HCT116 (cell line): ENCODE results near the gene SLC36A2. TPM values are rescaled to one million over a fixed set of nuclear protein-coding genes. Genes with fewer than 3 reads are reported as not detected.

ENCODE experiments used
- ATAC-seq: fragments of 200-7000 bp; cut with Tn5 transposase; 2 replicates; pipeline ENCODE4 v1.9.1; 2020; ENCODE audit warnings: mild to moderate bottlenecking, moderate library complexity
- BruUV-seq: library from RNA; stranded (reverse); fragments of 400-500 nt; replicated peaks from 2 replicates; lab custom pipeline; 2021; lab: Mats Ljungman, UMichigan
- CTCF ChIA-PET: fragments of 300-600 bp; sonication (Branson Sonifier 250); formaldehyde crosslinking; loops from one replicate; lab custom pipeline; 2021; ENCODE audit warnings: antibody characterized with exemption; lab: Charles Lee
- POLR2A ChIA-PET: fragments of 300-600, 350-600 bp; sonication (Branson Sonifier 250); formaldehyde crosslinking; loops from one replicate; lab custom pipeline; 2021; ENCODE audit warnings: antibody characterized with exemption; lab: Charles Lee
- RAD21 ChIA-PET, 2 experiments: fragments of 300-600 bp; sonication (Branson Sonifier 250); formaldehyde crosslinking; loops; one replicate each; lab custom pipeline; 2023; ENCODE audit warnings: low total read pairs in 2 of 2; ENCODE audit not compliant: uncharacterized antibody in 2 of 2, unreplicated experiment in 2 of 2, low non-redundant PET in 1 of 2; lab: Charles Lee
- DNase-seq: peaks from one replicate; pipeline ENCODE4 v3.0.0-alpha.2; 2010; ENCODE audit warnings: low read depth, low spot score
- H2AFZ ChIP-seq: fragments of 200-600 bp; shearing (Covaris generic), sonication (generic); 2 replicates; pipeline ENCODE4 v1.6.1; 2017; ENCODE audit warnings: low read depth, mixed run types, mixed read lengths, antibody characterized with exemption, low read length; ENCODE audit not compliant: poor library complexity, severe bottlenecking
- H3K27ac ChIP-seq: 2 replicates; pipeline ENCODE4 v1.5.1; 2012; ENCODE audit warnings: low read depth, low read length
- H3K27me3 ChIP-seq: fragments of 200-600 bp; sonication (generic); 2 replicates; pipeline ENCODE4 v1.6.1; 2016; ENCODE audit warnings: mixed run types, low read length, mixed read lengths; ENCODE audit not compliant: insufficient read depth
- H3K36me3 ChIP-seq, 2 experiments: fragments of 200-500 bp in 1 of 2; fragments of 200-600 bp in 1 of 2; sonication (Bioruptor generic) in 1 of 2; sonication (generic) in 1 of 2; 2 replicates each; pipeline versions ENCODE4 v1.5.1 to v1.6.1; 2014 to 2016; ENCODE audit warnings: low read length in 2 of 2, inconsistent platforms in 1 of 2, mixed read lengths in 1 of 2, mixed run types in 1 of 2; ENCODE audit not compliant: insufficient read depth in 2 of 2, control insufficient read depth in 1 of 2
- H3K4me1 ChIP-seq, 2 experiments: fragments of 200-600 bp in 1 of 2; sonication (generic) in 1 of 2; 2 replicates each; pipeline versions ENCODE4 v1.5.1 to v1.6.1; 2012 to 2017; ENCODE audit warnings: low read length in 2 of 2, inconsistent platforms in 1 of 2, mild to moderate bottlenecking in 1 of 2, mixed read lengths in 1 of 2, mixed run types in 1 of 2, moderate library complexity in 1 of 2; ENCODE audit not compliant: insufficient read depth in 2 of 2, control insufficient read depth in 1 of 2
- H3K4me2 ChIP-seq: fragments of 200-600 bp; sonication (generic); 2 replicates; pipeline ENCODE4 v1.6.1; 2017; ENCODE audit warnings: mixed run types, low read length, mixed read lengths
- H3K4me3 ChIP-seq, 2 experiments: fragments of 200-600 bp in 1 of 2; sonication (generic) in 1 of 2; replicated peaks in 1 of 2; 2 replicates each; pipeline ENCODE4 v1.5.1; 2011 to 2016; ENCODE audit warnings: low read length in 2 of 2, control low read depth in 1 of 2, low read depth in 1 of 2, mild to moderate bottlenecking in 1 of 2, mixed read lengths in 1 of 2, mixed run types in 1 of 2
- H3K79me2 ChIP-seq: fragments of 200-600 bp; sonication (generic); 2 replicates; pipeline ENCODE4 v1.6.1; 2017; ENCODE audit warnings: mild to moderate bottlenecking, mixed run types, low read length, moderate library complexity, mixed read lengths; ENCODE audit not compliant: insufficient read depth
- H3K9ac ChIP-seq: fragments of 200-600 bp; sonication (generic); 2 replicates; pipeline ENCODE4 v1.6.1; 2016; ENCODE audit warnings: low read length, mixed read lengths
- H3K9me2 ChIP-seq: fragments of 200-600 bp; sonication (generic), shearing (Covaris generic); 2 replicates; pipeline ENCODE4 v1.6.1; 2017; ENCODE audit warnings: mixed run types, mild to moderate bottlenecking, moderate library complexity; ENCODE audit not compliant: insufficient read depth
- H3K9me3 ChIP-seq, 2 experiments: fragments of 200-500 bp in 1 of 2; fragments of 200-600 bp in 1 of 2; sonication (Bioruptor generic) in 1 of 2; sonication (generic) in 1 of 2; 2 replicates each; pipeline ENCODE4 v1.6.1; 2014 to 2017; ENCODE audit warnings: low read length in 2 of 2, mixed read lengths in 2 of 2, inconsistent platforms in 1 of 2, low read depth in 1 of 2, mild to moderate bottlenecking in 1 of 2, mixed run types in 1 of 2, moderate library complexity in 1 of 2; ENCODE audit not compliant: control insufficient read depth in 1 of 2, insufficient read depth in 1 of 2
- H4K20me1 ChIP-seq: fragments of 200-600 bp; sonication (generic), shearing (Covaris generic); 2 replicates; pipeline ENCODE4 v1.6.1; 2017; ENCODE audit warnings: mixed run types, mild to moderate bottlenecking, moderate library complexity; ENCODE audit not compliant: insufficient read depth
- CBX3 ChIP-seq: IDR thresholded peaks from 2 replicates; pipeline ENCODE4 v1.6.1; 2012; ENCODE audit warnings: low read depth
- EZH2 ChIP-seq: fragments of 200-600 bp; sonication (generic); IDR thresholded peaks from 2 replicates; pipeline ENCODE4 v1.6.1; 2017; ENCODE audit warnings: antibody characterized with exemption, mixed run types
- EZH2phosphoT487 ChIP-seq: fragments of 200-600 bp; IDR thresholded peaks from 2 replicates; pipeline ENCODE4 v1.6.1; 2018; ENCODE audit warnings: antibody characterized with exemption, borderline replicate concordance
- JUND ChIP-seq: IDR thresholded peaks from 2 replicates; pipeline ENCODE4 v1.6.1; 2012
- RAD21 ChIP-seq: IDR thresholded peaks from 2 replicates; pipeline ENCODE4 v1.6.1; 2012; ENCODE audit warnings: low read depth, mild to moderate bottlenecking
- SP1 ChIP-seq: IDR thresholded peaks from 2 replicates; pipeline ENCODE4 v1.6.1; 2012; ENCODE audit warnings: low read depth
- ZFX ChIP-seq: fragments of 450-650 bp; IDR thresholded peaks from 2 replicates; pipeline ENCODE4 v1.6.1; 2017
- intact Hi-C: fragments of 100-400 bp; cut with micrococcal nuclease; formaldehyde crosslinking; loops from 2 replicates; pipeline ENCODE4 v1.10.0; 2022
- total RNA-seq: library from RNA; stranded (reverse); gene quantifications from one replicate; pipeline ENCODE4 v1.2.1, GENCODE V29; 2021; ENCODE audit not compliant: unreplicated experiment
- TF ChIP-seq, protein P1 (sequence below): IDR thresholded peaks from 2 replicates; pipeline ENCODE4 v1.6.1; 2012
- TF ChIP-seq, protein P2 (sequence below): IDR thresholded peaks from 2 replicates; pipeline ENCODE4 v1.6.1; 2012
- TF ChIP-seq, protein P3 (sequence below): IDR thresholded peaks from 2 replicates; pipeline ENCODE4 v1.6.1; 2012; ENCODE audit warnings: low read depth

The SLC36A2 gene
- total RNA-seq, 1 experiment from 2014 or later, result not detected

DNA sequence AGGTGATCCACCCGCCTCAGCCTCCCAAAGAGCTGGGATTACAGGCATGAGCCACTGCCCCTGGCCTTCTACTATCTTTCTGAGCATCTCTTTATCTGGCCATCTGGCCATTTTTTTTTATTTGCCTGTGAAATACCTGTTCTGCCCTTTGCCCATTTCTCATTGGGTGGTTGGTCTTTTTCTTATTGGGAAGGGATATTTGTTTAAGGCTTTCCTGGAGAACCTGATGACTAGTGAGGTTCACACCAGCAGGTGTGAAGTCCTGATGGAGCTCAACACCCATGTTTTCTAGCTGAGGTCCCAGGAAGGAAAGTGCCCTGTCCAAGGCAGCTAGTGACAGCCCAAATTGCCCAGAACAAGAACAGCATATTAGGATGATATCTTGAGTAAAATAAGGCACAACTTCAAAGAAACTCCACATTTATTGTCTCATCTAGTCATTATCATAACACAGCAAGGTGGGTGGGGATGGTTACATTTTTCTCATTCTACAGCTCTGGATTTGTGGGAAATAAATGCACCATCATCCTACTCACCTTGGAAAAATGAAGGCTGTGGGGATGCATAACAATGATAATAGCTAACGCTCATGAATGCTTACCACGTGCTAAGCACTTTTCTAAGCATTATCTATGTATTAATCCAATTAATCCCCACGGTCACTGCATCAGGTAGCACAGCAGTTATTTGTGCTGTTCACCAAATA lies 64.1 kb downstream of the SLC36A2 start (continued):
- TF ChIP-seq EZH2, result no peak
- no peak for TF ChIP-seq CBX3
- TF ChIP-seq SP1, result no peak
- TF ChIP-seq, protein P1, sequence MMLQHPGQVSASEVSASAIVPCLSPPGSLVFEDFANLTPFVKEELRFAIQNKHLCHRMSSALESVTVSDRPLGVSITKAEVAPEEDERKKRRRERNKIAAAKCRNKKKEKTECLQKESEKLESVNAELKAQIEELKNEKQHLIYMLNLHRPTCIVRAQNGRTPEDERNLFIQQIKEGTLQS, result no peak

DNA sequence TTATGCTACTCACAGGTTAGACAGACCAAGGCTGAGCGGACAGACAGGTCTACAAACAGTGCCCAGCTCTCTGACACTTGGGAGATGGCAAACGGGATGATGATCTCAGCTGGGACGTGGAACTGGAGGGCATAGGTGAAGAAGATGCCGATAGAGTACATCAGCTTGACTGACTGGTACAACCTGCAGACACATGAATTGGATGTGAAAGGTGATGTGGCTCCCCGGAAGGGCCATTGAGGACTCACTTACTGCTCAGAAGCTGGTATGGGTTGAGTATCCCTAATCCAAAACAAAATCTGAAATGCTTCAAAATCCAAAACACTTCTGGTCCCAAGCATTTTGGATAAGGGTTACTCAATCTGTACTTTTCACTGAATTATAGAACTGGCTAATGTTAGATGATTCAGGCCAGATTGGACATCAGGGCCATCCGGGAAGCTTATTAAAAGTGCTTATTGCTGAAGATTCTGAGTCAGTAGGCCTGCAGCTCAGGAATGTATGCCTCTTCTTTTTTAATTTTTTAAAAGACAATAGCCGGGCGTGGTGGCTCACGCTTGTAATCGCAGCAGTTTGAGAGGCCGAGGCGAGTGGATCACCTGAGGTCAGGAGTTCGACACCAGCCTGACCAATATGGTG lies 66.2 kb downstream of the SLC36A2 start:
- intact Hi-C loops, result loop anchor here (10.0 kb wide), 1 partner anchor 464 kb away; no protein-coding TSS in a partner anchor
- Histone ChIP-seq H3K79me2 (no peaks in the 10 kb centered on the region), H3K9me2 (no peaks in the 10 kb centered on the region), H3K4me2 (no peak overlapping the region), H3K4me3 (no peak overlapping the region), H2AFZ (no peak overlapping the region), H3K27ac (no peak overlapping the region), H3K27me3 (no peaks in the 10 kb centered on the region), H3K36me3 (no peaks in the 10 kb centered on the region), H3K9ac (no peak overlapping the region), H3K4me1 (no peaks in the 10 kb centered on the region; a peak in 1 of 4 replicates), H4K20me1 (no peaks in the 10 kb centered on the region), H3K9me3 (no peaks in the 10 kb centered on the region)
- no TSS peak for BruUV-seq
- no peak for TF ChIP-seq EZH2
- ChIA-PET RAD21 (no interaction called here), CTCF (interaction anchor here (1.2 kb wide), 1 partner anchor 38 kb away, joined by 3 read pairs; no protein-coding TSS in a partner anchor), POLR2A (no interaction called here)
- ATAC-seq (no peak), DNase-seq (no peak)

DNA sequence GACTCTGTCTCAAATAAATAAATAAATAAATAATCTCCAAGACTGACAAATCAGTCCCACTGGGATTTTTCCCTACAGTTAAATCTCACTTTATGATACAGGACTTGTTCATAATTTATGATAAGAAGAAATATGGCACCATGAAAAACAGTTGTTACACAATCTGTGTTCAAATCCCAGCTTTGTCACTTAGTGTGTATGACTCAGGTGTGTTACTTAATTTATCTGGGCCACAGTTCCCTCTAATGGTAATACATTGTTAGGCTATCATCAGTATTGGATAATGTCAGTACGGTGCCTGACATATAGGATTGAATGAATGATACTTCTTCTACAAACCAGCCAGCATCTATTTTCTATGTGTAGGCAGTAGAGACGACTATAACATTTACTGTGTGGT lies 66.9 kb downstream of the SLC36A2 start:
- RAD21 ChIA-PET, result no interaction called here
- H3K9me2 ChIP-seq, result no peaks in the 10 kb centered on the region
- intact Hi-C loops, result loop anchor here (1.0 to 10.0 kb wide), 2 partner anchors 220 to 464 kb away; no protein-coding TSS in a partner anchor
- no peak overlapping the region for H3K27ac ChIP-seq
- H3K36me3 ChIP-seq, result no peaks in the 10 kb centered on the region
- H3K4me3 ChIP-seq, result no peak overlapping the region
- BruUV-seq, result no TSS peak
- DNase-seq, result no peak
- no peaks in the 10 kb centered on the region for H3K27me3 ChIP-seq
- H2AFZ ChIP-seq, result no peak overlapping the region
- no peaks in the 10 kb centered on the region for H4K20me1 ChIP-seq
- H3K9me3 ChIP-seq, result no peaks in the 10 kb centered on the region
- no peak overlapping the region for H3K4me2 ChIP-seq
- no peak for ATAC-seq
- H3K79me2 ChIP-seq, result no peaks in the 10 kb centered on the region
- no peak overlapping the region for H3K9ac ChIP-seq
- H3K4me1 ChIP-seq, result no peaks in the 10 kb centered on the region; a peak in 1 of 4 replicates
- CTCF ChIA-PET, result interaction anchor here (1.2 kb wide), 1 partner anchor 39 kb away, joined by 3 read pairs; no protein-coding TSS in a partner anchor
- POLR2A ChIA-PET, result no interaction called here
- TF ChIP-seq ZFX (no peak), EZH2 (no peak), SP1 (no peak), RAD21 (no peak), EZH2phosphoT487 (no peak), JUND (no peak)
- TF ChIP-seq, protein P2, sequence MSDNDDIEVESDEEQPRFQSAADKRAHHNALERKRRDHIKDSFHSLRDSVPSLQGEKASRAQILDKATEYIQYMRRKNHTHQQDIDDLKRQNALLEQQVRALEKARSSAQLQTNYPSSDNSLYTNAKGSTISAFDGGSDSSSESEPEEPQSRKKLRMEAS, result no peak
- TF ChIP-seq, protein P3, sequence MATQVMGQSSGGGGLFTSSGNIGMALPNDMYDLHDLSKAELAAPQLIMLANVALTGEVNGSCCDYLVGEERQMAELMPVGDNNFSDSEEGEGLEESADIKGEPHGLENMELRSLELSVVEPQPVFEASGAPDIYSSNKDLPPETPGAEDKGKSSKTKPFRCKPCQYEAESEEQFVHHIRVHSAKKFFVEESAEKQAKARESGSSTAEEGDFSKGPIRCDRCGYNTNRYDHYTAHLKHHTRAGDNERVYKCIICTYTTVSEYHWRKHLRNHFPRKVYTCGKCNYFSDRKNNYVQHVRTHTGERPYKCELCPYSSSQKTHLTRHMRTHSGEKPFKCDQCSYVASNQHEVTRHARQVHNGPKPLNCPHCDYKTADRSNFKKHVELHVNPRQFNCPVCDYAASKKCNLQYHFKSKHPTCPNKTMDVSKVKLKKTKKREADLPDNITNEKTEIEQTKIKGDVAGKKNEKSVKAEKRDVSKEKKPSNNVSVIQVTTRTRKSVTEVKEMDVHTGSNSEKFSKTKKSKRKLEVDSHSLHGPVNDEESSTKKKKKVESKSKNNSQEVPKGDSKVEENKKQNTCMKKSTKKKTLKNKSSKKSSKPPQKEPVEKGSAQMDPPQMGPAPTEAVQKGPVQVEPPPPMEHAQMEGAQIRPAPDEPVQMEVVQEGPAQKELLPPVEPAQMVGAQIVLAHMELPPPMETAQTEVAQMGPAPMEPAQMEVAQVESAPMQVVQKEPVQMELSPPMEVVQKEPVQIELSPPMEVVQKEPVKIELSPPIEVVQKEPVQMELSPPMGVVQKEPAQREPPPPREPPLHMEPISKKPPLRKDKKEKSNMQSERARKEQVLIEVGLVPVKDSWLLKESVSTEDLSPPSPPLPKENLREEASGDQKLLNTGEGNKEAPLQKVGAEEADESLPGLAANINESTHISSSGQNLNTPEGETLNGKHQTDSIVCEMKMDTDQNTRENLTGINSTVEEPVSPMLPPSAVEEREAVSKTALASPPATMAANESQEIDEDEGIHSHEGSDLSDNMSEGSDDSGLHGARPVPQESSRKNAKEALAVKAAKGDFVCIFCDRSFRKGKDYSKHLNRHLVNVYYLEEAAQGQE, result no peak
- TF ChIP-seq, protein P1, result no peak
